Mesendoderm (in vitro differentiated cells): Measurements from ENCODE around the gene PCBP3.

ENCODE experiments used
- DNase-seq: peaks from one replicate; pipeline ENCODE4 v3.0.0; 2013
- H2AK5ac ChIP-seq: 2 replicates; pipeline ENCODE4 v1.6.1; 2013; ENCODE audit warnings: low read length, inconsistent platforms
- H2BK120ac ChIP-seq: 2 replicates; pipeline ENCODE4 v1.6.1; 2013; ENCODE audit warnings: low read depth, mild to moderate bottlenecking, low read length, moderate library complexity, mixed read lengths
- H2BK15ac ChIP-seq: replicated peaks from 2 replicates; pipeline ENCODE4 v1.6.1; 2013; ENCODE audit warnings: low read depth, mild to moderate bottlenecking, moderate library complexity
- H2BK5ac ChIP-seq: 2 replicates; pipeline ENCODE4 v1.6.1; 2013; ENCODE audit warnings: low read length, inconsistent platforms
- H3K18ac ChIP-seq: 2 replicates; pipeline ENCODE4 v1.6.1; 2013; ENCODE audit warnings: mild to moderate bottlenecking, low read length, mixed read lengths
- H3K23ac ChIP-seq: one replicate; pipeline ENCODE4 v1.6.1; 2013; ENCODE audit warnings: low read length
- H3K27ac ChIP-seq: 2 replicates; pipeline ENCODE4 v1.5.1; 2013; ENCODE audit warnings: low read depth, mild to moderate bottlenecking, inconsistent platforms, low read length, moderate library complexity
- H3K27me3 ChIP-seq: 2 replicates; pipeline ENCODE4 v1.6.1; 2013; ENCODE audit warnings: low read length, control low read depth, mild to moderate bottlenecking, inconsistent platforms; ENCODE audit not compliant: insufficient read depth, poor library complexity
- H3K36me3 ChIP-seq: 2 replicates; pipeline ENCODE4 v1.6.1; 2013; ENCODE audit warnings: low read length, inconsistent platforms; ENCODE audit not compliant: control insufficient read depth, insufficient read depth
- H3K4ac ChIP-seq: one replicate; pipeline ENCODE4 v1.6.1; 2013; ENCODE audit warnings: low read depth, mild to moderate bottlenecking, low read length, moderate library complexity
- H3K4me1 ChIP-seq: 2 replicates; pipeline ENCODE4 v1.6.1; 2013; ENCODE audit warnings: low read depth, low read length, inconsistent platforms; ENCODE audit not compliant: control insufficient read depth
- H3K4me2 ChIP-seq: 2 replicates; pipeline ENCODE4 v1.6.1; 2013; ENCODE audit warnings: low read length
- H3K4me3 ChIP-seq: 2 replicates; pipeline ENCODE4 v1.5.1; 2013; ENCODE audit warnings: mild to moderate bottlenecking, low read length
- H3K56ac ChIP-seq: one replicate; pipeline ENCODE4 v1.6.1; 2013; ENCODE audit warnings: low read length
- H3K79me1 ChIP-seq: 2 replicates; pipeline ENCODE4 v1.6.1; 2013; ENCODE audit warnings: low read length, inconsistent platforms
- H3K79me2 ChIP-seq: 2 replicates; pipeline ENCODE4 v1.6.1; 2013; ENCODE audit warnings: mild to moderate bottlenecking, low read length; ENCODE audit not compliant: control insufficient read depth, insufficient read depth
- H3K9ac ChIP-seq: 2 replicates; pipeline ENCODE4 v1.6.1; 2013; ENCODE audit warnings: low read length, inconsistent platforms
- H4K5ac ChIP-seq: one replicate; pipeline ENCODE4 v1.6.1; 2013; ENCODE audit warnings: low read length
- H4K8ac ChIP-seq: one replicate; pipeline ENCODE4 v1.6.1; 2013; ENCODE audit warnings: low read depth, mild to moderate bottlenecking, control low read depth, low read length, moderate library complexity
- WGBS: extraction: QIAGEN DNeasy Blood & Tissue Kit; methylation state at CpG from one replicate; pipeline ENCODE4 v1.1.7; 2013; ENCODE audit warnings: low lambda C conversion rate, missing lambda C conversion rate; ENCODE audit not compliant: insufficient coverage; ENCODE audit errors: extremely low coverage; 5-methylcytosine and 5-hydroxymethylcytosine counted together

PCBP3 gene

GRCh38 chr21:45987121-45987711, 343.7 kb downstream of the PCBP3 start:
- Histone ChIP-seq H2BK120ac (no peak overlapping the region), H3K79me1 (peaks cover 29% of the 10 kb centered on the region), H2BK5ac (no peak overlapping the region), H3K27me3 (no peaks in the 10 kb centered on the region), H2AK5ac (no peak overlapping the region), H3K79me2 (peaks cover 44% of the 10 kb centered on the region), H3K27ac (no peak overlapping the region), H3K4me2 (no peak overlapping the region), H3K4ac (no peak overlapping the region), H2BK15ac (no peak overlapping the region), H3K4me3 (no peak overlapping the region), H3K9ac (no peak overlapping the region), H3K23ac (no peak overlapping the region), H4K8ac (no peak overlapping the region), H4K5ac (no peak overlapping the region), H3K4me1 (no peaks in the 10 kb centered on the region), H3K56ac (no peak overlapping the region), H3K36me3 (peaks cover 33% of the 10 kb centered on the region), H3K18ac (no peak overlapping the region)
- WGBS, result no CpG with 5 or more reads among the region's 29 CpGs
- no peak for DNase-seq

GRCh38 chr21:45988366-45989347, 345.1 kb downstream of the PCBP3 start:
- Histone ChIP-seq H3K4me2 (no peak overlapping the region), H3K27ac (no peak overlapping the region), H3K79me1 (peaks cover 29% of the 10 kb centered on the region), H3K36me3 (peaks cover 37% of the 10 kb centered on the region), H2BK5ac (no peak overlapping the region), H2BK15ac (no peak overlapping the region), H3K4ac (no peak overlapping the region), H2BK120ac (no peak overlapping the region), H4K5ac (no peak overlapping the region), H4K8ac (no peak overlapping the region), H3K79me2 (peaks cover 30% of the 10 kb centered on the region), H2AK5ac (no peak overlapping the region), H3K18ac (no peak overlapping the region), H3K4me3 (no peak overlapping the region), H3K56ac (no peak overlapping the region), H3K9ac (no peak overlapping the region), H3K4me1 (no peaks in the 10 kb centered on the region), H3K27me3 (no peaks in the 10 kb centered on the region), H3K23ac (no peak overlapping the region)
- DNase-seq, result no peak
- no CpG with 5 or more reads among the region's 36 CpGs for WGBS

GRCh38 chr21:45989355-45990048, 346.0 kb downstream of the PCBP3 start:
- no peaks in the 10 kb centered on the region for H3K27me3 ChIP-seq
- no peak overlapping the region for H2AK5ac ChIP-seq
- H4K5ac ChIP-seq, result no peak overlapping the region
- peaks cover 22% of the 10 kb centered on the region for H3K79me2 ChIP-seq
- H3K18ac ChIP-seq, result no peak overlapping the region
- H3K27ac ChIP-seq, result no peak overlapping the region
- H3K4ac ChIP-seq, result no peak overlapping the region
- H3K79me1 ChIP-seq, result peaks cover 25% of the 10 kb centered on the region
- no peaks in the 10 kb centered on the region for H3K4me1 ChIP-seq
- H2BK120ac ChIP-seq, result no peak overlapping the region
- no peak overlapping the region for H2BK5ac ChIP-seq
- H3K36me3 ChIP-seq, result peaks cover 43% of the 10 kb centered on the region
- no peak overlapping the region for H3K4me3 ChIP-seq
- H3K56ac ChIP-seq, result no peak overlapping the region
- H3K4me2 ChIP-seq, result no peak overlapping the region
- no peak overlapping the region for H3K23ac ChIP-seq
- H3K9ac ChIP-seq, result no peak overlapping the region
- no CpG with 5 or more reads among the region's 32 CpGs for WGBS
- no peak for DNase-seq
- H2BK15ac ChIP-seq, result no peak overlapping the region
- H4K8ac ChIP-seq, result no peak overlapping the region

- Histone ChIP-seq H2AK5ac (no peak overlapping the region), H3K4me1 (no peaks in the 10 kb centered on the region), H3K36me3 (peaks cover 42% of the 10 kb centered on the region), H3K9ac (no peak overlapping the region), H3K79me1 (peaks cover 18% of the 10 kb centered on the region), H3K79me2 (peaks cover 15% of the 10 kb centered on the region), H3K4me2 (no peak overlapping the region), H3K27ac (no peak overlapping the region), H4K8ac (no peak overlapping the region), H2BK5ac (no peak overlapping the region), H3K56ac (no peak overlapping the region), H3K4me3 (no peak overlapping the region), H2BK120ac (no peak overlapping the region), H3K18ac (no peak overlapping the region), H4K5ac (no peak overlapping the region), H3K27me3 (no peaks in the 10 kb centered on the region), H2BK15ac (no peak overlapping the region), H3K4ac (no peak overlapping the region), H3K23ac (no peak overlapping the region)
- no CpG with 5 or more reads among the region's 30 CpGs for WGBS
- no peak for DNase-seq
Observed at GRCh38 chr21:45990049-45990711, 346.7 kb downstream of the PCBP3 start.

- no peak overlapping the region for H3K18ac ChIP-seq
- peaks cover 12% of the 10 kb centered on the region for H3K79me1 ChIP-seq
- no peak overlapping the region for H3K9ac ChIP-seq
- H3K36me3 ChIP-seq, result peaks cover 36% of the 10 kb centered on the region
- no peak overlapping the region for H2BK5ac ChIP-seq
- no peak overlapping the region for H3K23ac ChIP-seq
- no peaks in the 10 kb centered on the region for H3K4me1 ChIP-seq
- H3K4me3 ChIP-seq, result no peak overlapping the region
- no peak overlapping the region for H3K27ac ChIP-seq
- H3K27me3 ChIP-seq, result no peaks in the 10 kb centered on the region
- no peak overlapping the region for H4K8ac ChIP-seq
- H3K4me2 ChIP-seq, result no peak overlapping the region
- no peak overlapping the region for H4K5ac ChIP-seq
- no peak overlapping the region for H3K4ac ChIP-seq
- no peak for DNase-seq
- H3K79me2 ChIP-seq, result peaks cover 8% of the 10 kb centered on the region
- no peak overlapping the region for H2AK5ac ChIP-seq
- no peak overlapping the region for H2BK15ac ChIP-seq
- no peak overlapping the region for H2BK120ac ChIP-seq
- no CpG with 5 or more reads among the region's 45 CpGs for WGBS
- H3K56ac ChIP-seq, result no peak overlapping the region
Observed at GRCh38 chr21:45990741-45991605, 347.4 kb downstream of the PCBP3 start.
